Thymus (tissue), 14 donors: ENCODE results near the gene INSL6. TPM values are rescaled to one million over a fixed set of nuclear protein-coding genes. Genes with fewer than 3 reads are reported as not detected.

Experiments
- DNase-seq, 9 donors: peaks; one replicate each; pipeline ENCODE4 v3.0.0-alpha.2; 2013; ENCODE audit warnings: low spot score in 9 of 9, low read depth in 6 of 9, missing footprints in 1 of 9
- H3K27ac ChIP-seq, 2 donors: one replicate each; pipeline ENCODE4 v1.5.1; 2013; ENCODE audit warnings: control low read depth in 1 of 2, low read depth in 1 of 2, low read length in 1 of 2, mild to moderate bottlenecking in 1 of 2, moderate library complexity in 1 of 2
- H3K27me3 ChIP-seq, 2 donors: one replicate each; pipeline ENCODE4 v1.5.1; 2013; ENCODE audit warnings: low read length in 1 of 2; ENCODE audit not compliant: control insufficient read depth in 2 of 2, insufficient read depth in 1 of 2
- H3K36me3 ChIP-seq, 2 donors: one replicate each; pipeline ENCODE4 v1.5.1; 2013; ENCODE audit warnings: low read length in 1 of 2, mild to moderate bottlenecking in 1 of 2, moderate library complexity in 1 of 2; ENCODE audit not compliant: control insufficient read depth in 2 of 2, insufficient read depth in 2 of 2
- H3K4me1 ChIP-seq, 2 donors: one replicate each; pipeline ENCODE4 v1.5.1; 2013; ENCODE audit warnings: low read length in 2 of 2; ENCODE audit not compliant: control insufficient read depth in 2 of 2, insufficient read depth in 2 of 2
- H3K4me3 ChIP-seq, 2 donors: one replicate each; pipeline ENCODE4 v1.5.1; 2013; ENCODE audit warnings: low read length in 2 of 2, control low read depth in 1 of 2, mild to moderate bottlenecking in 1 of 2
- H3K9me3 ChIP-seq, 2 donors: one replicate each; pipeline ENCODE4 v1.5.1; 2013; ENCODE audit warnings: low read length in 1 of 2, mild to moderate bottlenecking in 1 of 2; ENCODE audit not compliant: control insufficient read depth in 2 of 2, insufficient read depth in 1 of 2
- WGBS: extraction: QIAGEN DNeasy Blood & Tissue Kit; methylation state at CpG from one replicate; pipeline ENCODE4 v1.1.7; 2013; 5-methylcytosine and 5-hydroxymethylcytosine counted together
- long read RNA-seq, 10 donors: transcript quantifications; one replicate each; lab custom pipeline, GENCODE V29; 2026
- polyA plus RNA-seq: library from polyadenylated mRNA; stranded (reverse); fragments of 200-250 nt; gene quantifications from one replicate; pipeline ENCODE4 v1.2.3, GENCODE V29; 2013
- total RNA-seq: library from RNA; stranded (reverse); fragments of 120-200 nt; gene quantifications from one replicate; pipeline ENCODE4 v1.2.4, GENCODE V29; 2013
- donor health status: healthy.

INSL6 gene, protein sequence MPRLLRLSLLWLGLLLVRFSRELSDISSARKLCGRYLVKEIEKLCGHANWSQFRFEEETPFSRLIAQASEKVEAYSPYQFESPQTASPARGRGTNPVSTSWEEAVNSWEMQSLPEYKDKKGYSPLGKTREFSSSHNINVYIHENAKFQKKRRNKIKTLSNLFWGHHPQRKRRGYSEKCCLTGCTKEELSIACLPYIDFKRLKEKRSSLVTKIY
- total RNA-seq (not detected), polyA plus RNA-seq (not detected)
- long read RNA-seq, donor 1: 0 reads
- long read RNA-seq, donor 2: 0 reads
- long read RNA-seq, donor 3: 0 reads
- long read RNA-seq, donor 4: 0 reads
- long read RNA-seq, donor 5: 0 reads
- long read RNA-seq, donor 6: 0 reads
- long read RNA-seq, donor 7: 0 reads
- long read RNA-seq, donor 8: 0 reads
- long read RNA-seq, donor 9: 0 reads
- long read RNA-seq, donor 10: 0 reads

DNA sequence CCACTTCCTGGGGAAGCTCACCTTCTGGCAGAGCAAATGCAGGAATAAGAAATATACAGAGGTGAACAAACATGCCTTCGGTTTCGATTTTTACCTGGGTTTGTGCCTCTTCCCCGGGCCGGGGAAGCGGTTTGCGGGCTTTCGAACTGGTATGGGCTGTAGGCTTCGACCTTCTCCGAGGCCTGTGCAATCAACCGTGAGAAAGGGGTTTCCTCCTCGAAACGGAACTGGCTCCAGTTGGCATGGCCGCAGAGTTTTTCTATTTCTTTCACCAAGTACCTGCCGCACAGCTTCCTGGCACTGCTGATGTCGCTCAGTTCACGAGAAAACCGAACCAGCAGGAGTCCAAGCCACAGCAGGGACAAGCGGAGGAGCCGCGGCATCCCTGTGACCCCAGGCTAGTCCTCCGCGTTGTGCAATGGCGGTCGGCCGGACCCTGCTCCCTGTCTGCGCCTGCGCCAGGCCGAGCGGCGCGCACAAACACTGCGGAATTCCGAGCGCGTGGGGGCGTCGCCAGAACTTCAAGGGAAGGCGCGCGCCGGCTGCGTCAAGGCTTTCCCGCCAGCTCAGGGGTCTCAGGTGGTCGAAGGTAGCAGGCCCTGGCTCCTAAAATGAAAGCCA is at the start of gene INSL6:
TSS of gene INSL6 (minus strand) at position 420 of the 621 bp plus-strand sequence. CDS start at position 383, 37 bp downstream.
- no peak within 1 kb of the TSS for H3K4me3 ChIP-seq
- no peaks in the 10 kb centered on the region for H3K36me3 ChIP-seq
- H3K9me3 ChIP-seq: no peaks in the 10 kb centered on the region
- H3K4me1 ChIP-seq: no peaks in the 10 kb centered on the region
- DNase-seq: no peak
- 95% methylated on average over 44 of the region's 44 CpGs for WGBS
- H3K27ac ChIP-seq: no peak within 1 kb of the TSS
- H3K27me3 ChIP-seq: no peaks in the 10 kb centered on the region

DNA sequence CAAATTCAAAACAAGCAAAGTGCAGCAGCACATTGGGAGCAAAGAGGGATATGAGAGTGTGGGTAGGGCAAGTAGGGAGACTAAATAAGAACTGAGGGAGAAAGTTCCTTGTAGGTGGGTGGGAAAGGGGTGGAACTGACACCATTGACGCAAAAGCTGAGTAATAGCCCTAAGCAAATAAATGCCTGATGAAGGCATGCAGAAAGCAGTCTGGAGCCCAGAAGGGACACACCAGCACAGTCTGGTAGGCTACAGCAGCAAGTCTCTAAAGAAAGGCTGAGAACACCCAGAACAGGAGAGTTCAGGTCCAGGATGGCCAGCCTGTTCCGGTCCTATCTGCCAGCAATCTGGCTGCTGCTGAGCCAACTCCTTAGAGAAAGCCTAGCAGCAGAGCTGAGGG is 45.8 kb upstream of the INSL6 start, which contains the start of gene INSL4:
TSS of gene INSL4 (plus strand) at position 208 of the 400 bp plus-strand sequence. CDS start at position 313, 105 bp downstream.
- no peaks in the 10 kb centered on the region for H3K4me1 ChIP-seq
- H3K27me3 ChIP-seq: no peaks in the 10 kb centered on the region
- no peak within 1 kb of the TSS for H3K27ac ChIP-seq
- DNase-seq: no peak
- WGBS: 100% methylated on average over 2 of the region's 2 CpGs
- H3K4me3 ChIP-seq: no peak within 1 kb of the TSS
- no peaks in the 10 kb centered on the region for H3K9me3 ChIP-seq
- H3K36me3 ChIP-seq: no peaks in the 10 kb centered on the region

DNA sequence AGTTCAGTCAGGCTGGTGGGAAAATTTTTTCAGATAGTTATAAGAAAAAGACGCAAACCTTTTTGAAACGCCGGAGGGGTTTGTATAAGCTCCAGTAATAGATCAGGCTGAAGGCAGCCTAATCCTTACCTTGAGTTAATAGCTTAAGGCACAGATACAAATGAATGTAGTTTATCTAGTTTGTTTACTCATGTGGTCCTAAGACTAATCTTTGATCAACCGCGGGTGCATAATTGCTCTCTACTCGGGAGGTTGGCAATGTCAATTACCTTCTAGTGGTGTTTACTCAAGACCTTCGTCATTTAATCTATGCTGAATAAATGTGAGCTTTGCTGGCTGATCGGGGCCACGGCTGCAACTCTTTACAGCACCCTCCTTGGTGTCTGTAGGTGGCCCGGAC is 45.1 kb upstream of the INSL6 start:
- H3K4me1 ChIP-seq: no peaks in the 10 kb centered on the region
- no peak overlapping the region for H3K27ac ChIP-seq
- no peaks in the 10 kb centered on the region for H3K9me3 ChIP-seq
- 95% methylated on average over 10 of the region's 10 CpGs for WGBS
- H3K27me3 ChIP-seq: no peaks in the 10 kb centered on the region
- DNase-seq: no peak
- no peaks in the 10 kb centered on the region for H3K36me3 ChIP-seq
- H3K4me3 ChIP-seq: no peak overlapping the region

DNA sequence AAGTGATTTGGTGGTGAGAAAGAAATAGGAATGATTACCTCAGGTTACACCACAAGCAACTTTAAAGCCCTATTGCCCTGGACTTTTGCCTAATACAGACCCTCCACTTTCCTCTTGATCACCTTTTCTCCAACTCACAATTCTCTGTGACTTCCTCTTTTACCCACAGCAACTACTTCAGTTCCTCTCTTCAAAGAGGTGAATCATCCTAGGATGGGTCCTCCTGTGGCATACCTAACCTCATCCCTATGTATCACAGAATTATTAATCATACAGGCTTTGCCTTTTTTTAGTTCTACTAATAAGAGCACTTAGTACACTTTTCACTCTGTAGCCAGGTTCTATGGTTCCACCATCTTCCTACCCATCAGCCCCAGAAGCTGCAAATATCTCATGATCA is 19.6 kb upstream of the INSL6 start:
- Histone ChIP-seq H3K9me3 (no peaks in the 10 kb centered on the region), H3K36me3 (no peaks in the 10 kb centered on the region), H3K27ac (no peak overlapping the region), H3K27me3 (no peaks in the 10 kb centered on the region), H3K4me3 (no peak overlapping the region), H3K4me1 (no peaks in the 10 kb centered on the region)
- no peak for DNase-seq

DNA sequence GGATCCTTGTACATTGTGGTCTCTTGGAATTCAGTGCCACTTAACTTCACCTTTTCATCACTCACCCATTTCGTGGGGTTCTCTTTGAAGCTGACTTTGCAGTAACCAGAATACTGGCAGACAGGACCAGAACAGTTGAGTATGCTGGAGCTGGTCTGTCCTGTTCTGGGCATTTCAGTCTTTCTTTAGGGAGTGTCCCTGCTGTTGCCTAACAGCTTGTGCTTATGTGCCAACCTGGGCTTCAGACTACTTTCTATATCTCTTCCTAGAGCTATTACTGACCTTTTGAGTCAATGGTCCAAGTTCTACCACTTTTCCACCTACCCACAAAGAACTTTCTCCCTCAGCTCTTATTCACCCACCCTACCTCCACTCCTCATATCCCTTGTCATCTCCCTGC is 10.0 kb upstream of the INSL6 start:
- no peak for DNase-seq
- Histone ChIP-seq H3K4me3 (no peak overlapping the region), H3K27ac (no peak overlapping the region), H3K27me3 (no peaks in the 10 kb centered on the region), H3K9me3 (no peaks in the 10 kb centered on the region), H3K36me3 (no peaks in the 10 kb centered on the region), H3K4me1 (no peaks in the 10 kb centered on the region)
- WGBS: 82% methylated on average over 1 of the region's 1 CpG

DNA sequence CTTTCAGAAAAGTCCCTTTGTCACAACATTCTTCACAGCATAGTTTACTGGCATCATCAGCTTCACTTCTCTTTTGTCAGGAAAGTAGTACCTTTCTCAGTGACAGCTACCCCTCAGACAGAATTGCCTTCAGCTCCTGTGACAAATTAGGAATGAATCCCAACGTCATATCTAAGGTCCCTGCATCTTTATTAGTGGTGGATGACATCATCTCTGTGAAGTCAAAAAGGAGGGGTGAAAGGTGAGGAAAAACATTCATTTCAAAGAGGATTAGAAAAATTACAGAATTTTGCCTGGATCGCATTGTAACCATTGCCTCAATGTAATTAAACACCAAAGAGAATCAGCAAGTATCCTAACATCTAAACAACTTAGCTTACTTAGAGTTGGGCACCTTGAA is 7.9 kb upstream of the INSL6 start:
- no peaks in the 10 kb centered on the region for H3K4me1 ChIP-seq
- H3K36me3 ChIP-seq: no peaks in the 10 kb centered on the region
- WGBS: 78% methylated on average over 2 of the region's 2 CpGs
- H3K4me3 ChIP-seq: no peak overlapping the region
- no peaks in the 10 kb centered on the region for H3K27me3 ChIP-seq
- DNase-seq: no peak
- no peaks in the 10 kb centered on the region for H3K9me3 ChIP-seq
- no peak overlapping the region for H3K27ac ChIP-seq

DNA sequence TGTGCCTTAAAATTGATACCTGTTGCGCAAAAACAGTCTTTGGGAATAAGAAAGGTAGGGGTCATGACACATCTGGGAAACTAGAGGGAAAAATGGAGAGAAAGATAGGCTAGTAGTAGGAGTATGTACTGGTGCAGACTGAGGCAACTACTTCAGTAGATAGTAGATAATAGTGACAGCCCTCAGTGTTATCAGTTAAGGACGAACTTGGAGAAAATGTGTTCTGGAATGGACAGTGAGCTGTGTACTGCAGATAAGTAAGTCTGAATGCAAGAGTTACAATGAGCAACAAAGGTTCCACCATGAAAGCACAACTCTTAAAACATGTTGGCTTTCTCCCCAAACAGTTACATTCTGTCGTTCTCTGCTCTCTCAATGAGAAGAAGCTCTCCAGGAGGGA is 6.5 kb upstream of the INSL6 start:
- WGBS: 98% methylated on average over 3 of the region's 3 CpGs
- Histone ChIP-seq H3K36me3 (no peaks in the 10 kb centered on the region), H3K27ac (no peak overlapping the region), H3K4me3 (no peak overlapping the region), H3K9me3 (no peaks in the 10 kb centered on the region), H3K4me1 (no peaks in the 10 kb centered on the region), H3K27me3 (no peaks in the 10 kb centered on the region)
- no peak for DNase-seq

DNA sequence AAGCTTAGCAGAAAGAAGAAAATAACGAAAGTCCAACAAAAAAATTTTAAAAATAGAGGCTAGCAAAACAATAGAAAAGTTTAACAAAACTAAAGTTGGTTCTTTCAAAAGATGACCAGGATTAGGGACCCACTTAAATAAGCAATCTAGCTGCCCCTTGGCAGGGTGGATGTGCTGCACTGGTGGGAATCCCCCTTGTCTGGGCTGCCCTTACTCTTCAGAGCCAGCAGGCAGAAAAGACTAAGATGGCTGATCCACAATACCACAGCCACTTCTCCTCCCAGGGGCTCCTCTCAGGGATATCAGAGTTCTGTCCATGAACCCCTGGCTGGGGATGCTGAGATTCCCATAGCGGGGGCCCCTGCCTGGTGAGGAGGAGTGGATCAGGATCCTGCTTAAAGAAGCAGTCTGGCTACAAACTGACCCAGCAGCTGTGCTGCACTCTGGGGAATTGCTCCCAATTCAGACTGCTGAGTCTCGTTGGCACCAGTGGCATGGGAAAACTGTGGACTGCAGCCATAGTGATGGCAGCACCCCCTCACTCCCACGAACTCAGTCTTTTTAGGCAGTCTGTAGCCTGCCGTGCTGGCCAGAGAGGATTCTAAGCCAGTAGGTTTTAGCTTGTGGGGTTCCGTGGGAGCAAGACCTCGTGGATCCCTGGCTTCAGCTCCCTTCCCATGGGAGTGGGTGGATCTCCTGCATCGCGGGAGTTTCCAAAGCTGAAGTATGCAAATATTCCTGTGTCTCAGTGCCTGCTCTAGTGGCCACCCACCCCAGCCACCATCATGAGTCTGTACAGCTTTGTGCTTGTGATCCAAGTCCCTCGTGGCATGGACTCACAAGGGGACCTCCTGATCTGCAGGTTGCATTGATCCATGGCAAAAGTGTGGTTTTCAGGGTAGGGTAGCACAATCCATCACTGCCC is 2.9 kb upstream of the INSL6 start:
- DNase-seq: no peak
- 94% methylated on average over 10 of the region's 10 CpGs for WGBS
- Histone ChIP-seq H3K27ac (no peak overlapping the region), H3K9me3 (no peaks in the 10 kb centered on the region), H3K4me1 (no peaks in the 10 kb centered on the region), H3K36me3 (no peaks in the 10 kb centered on the region), H3K27me3 (no peaks in the 10 kb centered on the region), H3K4me3 (no peak overlapping the region)
